DMS 273 (cell line): ENCODE measurements around the gene ELMO2.

Source experiments
- DNase-seq: peaks from one replicate; lab custom pipeline; 2025; ENCODE audit not compliant: unreplicated experiment; lab: John Stamatoyannopoulos, UW

ELMO2 gene

GRCh38 chr20:46353500-46354206 lies 52.8 kb downstream of the ELMO2 start:
- DNase-seq: no peak

GRCh38 chr20:46352370-46352938 lies 54.0 kb downstream of the ELMO2 start:
- no peak for DNase-seq

GRCh38 chr20:46351357-46352058 lies 54.9 kb downstream of the ELMO2 start:
- no peak for DNase-seq

GRCh38 chr20:46350986-46351267 lies 55.5 kb downstream of the ELMO2 start:
- DNase-seq: no peak

GRCh38 chr20:46350201-46350985 lies 56.0 kb downstream of the ELMO2 start:
- DNase-seq: no peak

- no peak for DNase-seq
Measured at GRCh38 chr20:46349742-46350056, 56.7 kb downstream of the ELMO2 start.

GRCh38 chr20:46349035-46349741 lies 57.2 kb downstream of the ELMO2 start:
- DNase-seq: peak; percentile 89

- peak; percentile 88 for DNase-seq
Measured at GRCh38 chr20:46347841-46348803, 58.3 kb downstream of the ELMO2 start.

- no peak for DNase-seq
Measured at GRCh38 chr20:46346770-46347169, 59.6 kb downstream of the ELMO2 start.

GRCh38 chr20:46344488-46345162 lies 61.8 kb downstream of the ELMO2 start:
- no peak for DNase-seq

- DNase-seq: no peak
Measured at GRCh38 chr20:46343975-46344357, 62.4 kb downstream of the ELMO2 start.

GRCh38 chr20:46343348-46343974 lies 63.0 kb downstream of the ELMO2 start:
- peak; percentile 91 for DNase-seq

GRCh38 chr20:46342451-46343347 lies 63.7 kb downstream of the ELMO2 start:
- peak; percentile 57 for DNase-seq

GRCh38 chr20:46342010-46342378 lies 64.4 kb downstream of the ELMO2 start:
- no peak for DNase-seq

GRCh38 chr20:46341074-46342009 lies 65.1 kb downstream of the ELMO2 start:
- peak; percentile 51 for DNase-seq

GRCh38 chr20:46339037-46339436 lies 67.4 kb downstream of the ELMO2 start:
- DNase-seq: no peak

GRCh38 chr20:46336735-46337134 lies 69.7 kb downstream of the ELMO2 start:
- DNase-seq: no peak
